Forelimb muscle (tissue), 1 donor: ENCODE data around the gene ERC2. TPM values are rescaled to one million over a fixed set of nuclear protein-coding genes. Genes with fewer than 3 reads are reported as not detected.

Experiments
- DNase-seq: peaks from one replicate; pipeline ENCODE4 v3.0.0-alpha.2; 2013; ENCODE audit warnings: low read depth
- polyA plus RNA-seq: library from polyadenylated mRNA; unstranded; fragments of 120-200 nt; gene quantifications from one replicate; pipeline ENCODE4 v1.2.1, GENCODE V29; 2013; ENCODE audit not compliant: insufficient read length

Gene ERC2
- polyA plus RNA-seq, 1 donor, result 1.2 TPM

GRCh38 chr3:55477306-55478303 lies 990.7 kb downstream of the ERC2 start:
- DNase-seq, result no peak

- no peak for DNase-seq
These were observed 991.8 kb downstream of the ERC2 start for GRCh38 chr3:55476515-55476914.

GRCh38 chr3:55474213-55474632 lies 994.0 kb downstream of the ERC2 start:
- no peak for DNase-seq

GRCh38 chr3:55473788-55474187 lies 994.5 kb downstream of the ERC2 start:
- no peak for DNase-seq

- no peak for DNase-seq
These were observed 996.6 kb downstream of the ERC2 start for GRCh38 chr3:55471522-55472280.

- no peak for DNase-seq
These were observed 997.2 kb downstream of the ERC2 start for GRCh38 chr3:55471084-55471483.

- no peak for DNase-seq
These were observed 998.2 kb downstream of the ERC2 start for GRCh38 chr3:55469957-55470526.

- no peak for DNase-seq
These were observed 1000.0 kb downstream of the ERC2 start for GRCh38 chr3:55468251-55468650.

- DNase-seq, result no peak
These were observed 1001.2 kb downstream of the ERC2 start for GRCh38 chr3:55467099-55467498.

GRCh38 chr3:55466526-55466925 lies 1001.7 kb downstream of the ERC2 start:
- no peak for DNase-seq

GRCh38 chr3:55461896-55462295 lies 1006.4 kb downstream of the ERC2 start:
- DNase-seq, result no peak

GRCh38 chr3:55459838-55460237 lies 1008.4 kb downstream of the ERC2 start:
- DNase-seq, result no peak

Other genes starting within 250 kb of the ERC2 start
- 19.0 TPM for gene CCDC66, start 88.7 kb upstream of the ERC2 start, polyA plus RNA-seq
- 36.9 TPM for gene TASOR, start 214.8 kb upstream of the ERC2 start, polyA plus RNA-seq